ENCODE data around the gene TTYH1. TPM values are rescaled to one million over a fixed set of nuclear protein-coding genes. Genes with fewer than 3 reads are reported as not detected.

Gene TTYH1
- total and polyA plus RNA-seq, 2 donors (not counting 3 experiments of a cell fraction or from before 2014, with no cell fraction given) = not detected

DNA sequence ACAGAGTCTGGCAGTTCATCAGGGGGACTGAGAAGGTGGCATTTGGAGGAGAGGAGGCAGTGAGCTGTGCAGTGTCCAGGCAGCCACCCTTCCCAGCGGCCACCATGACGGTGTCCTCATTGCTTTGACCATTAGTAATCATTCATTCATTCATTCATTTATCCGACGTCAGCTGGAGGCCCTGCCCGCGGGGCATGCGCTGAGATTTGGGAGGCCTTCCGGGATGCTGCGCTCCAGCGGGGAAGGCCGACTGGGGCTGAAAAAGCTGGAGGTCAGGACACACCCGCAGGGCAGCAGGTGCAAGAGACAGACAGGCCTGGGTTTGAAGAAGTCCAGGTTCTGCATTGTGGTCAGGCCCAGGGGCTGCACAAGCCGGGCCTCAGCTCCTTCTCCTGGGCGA, 8.9 kb downstream of the TTYH1 start:
- FAIRE-seq (no peak), DNase-seq (ENCODE audit: low read depth, low spot score) (no peak)
- dilution Hi-C loops (cut with MboI; ENCODE audit: extremely low pct_ligation_motif_present, low sequenced_read_pairs) (no loop called here), intact Hi-C loops (cut with micrococcal nuclease) (no loop called here)
- H3K4me2 ChIP-seq (ENCODE audit: insufficient read depth, low read length) = no peak overlapping the region
- TF ChIP-seq POLR2AphosphoS5 (IDR thresholded peaks at IDR 0.05; ENCODE audit: insufficient read depth, low read depth, low read length) (no peak), EZH2 (IDR thresholded peaks at IDR 0.05; ENCODE audit: borderline replicate concordance, low read depth, low read length, severe bottlenecking) (no peak)
- H3K9me1 ChIP-seq (replicated peaks; ENCODE audit: control insufficient read depth, extremely low read depth, insufficient read depth, low read length) = no peaks in the 10 kb centered on the region
- H3K79me2 ChIP-seq (ENCODE audit: control insufficient read depth, insufficient read depth, low read length) = no peaks in the 10 kb centered on the region
- H2AFZ ChIP-seq (ENCODE audit: low read depth, low read length) = no peak overlapping the region
- BruUV-seq (replicated peaks) = no TSS peak
- H3K4me3 ChIP-seq (replicated peaks in 1 of 3; ENCODE audit: insufficient read depth in 1 of 3, low read depth in 1 of 3, low read length in 3 of 3) = no peak overlapping the region
- ChIA-PET CTCF (no interaction called here), POLR2A (no interaction called here)
- H4K20me1 ChIP-seq (replicated peaks; ENCODE audit: control insufficient read depth, extremely low read depth, insufficient read depth, low read length) = no peaks in the 10 kb centered on the region
- peaks cover 16 to 22% of the 10 kb centered on the region in 2 experiments for H3K27me3 ChIP-seq (ENCODE audit: control insufficient read depth in 2 of 2, insufficient read depth in 2 of 2, low read length in 2 of 2)
- no peak overlapping the region for H3K9ac ChIP-seq (replicated peaks; ENCODE audit: extremely low read depth, insufficient read depth, low read length)
- no peaks in the 10 kb centered on the region for H3K9me3 ChIP-seq (replicated peaks; ENCODE audit: control insufficient read depth, insufficient read depth, low read length)
- H3K36me3 ChIP-seq (ENCODE audit: control insufficient read depth in 2 of 2, extremely low read depth in 1 of 2, insufficient read depth in 2 of 2, low read length in 2 of 2) = no peaks in the 10 kb centered on the region
- H3K4me1 ChIP-seq (ENCODE audit: control insufficient read depth, extremely low read depth, insufficient read depth, low read length) = no peaks in the 10 kb centered on the region
- no peak overlapping the region for H3K27ac ChIP-seq (ENCODE audit: insufficient read depth, low read depth, low read length)

DNA sequence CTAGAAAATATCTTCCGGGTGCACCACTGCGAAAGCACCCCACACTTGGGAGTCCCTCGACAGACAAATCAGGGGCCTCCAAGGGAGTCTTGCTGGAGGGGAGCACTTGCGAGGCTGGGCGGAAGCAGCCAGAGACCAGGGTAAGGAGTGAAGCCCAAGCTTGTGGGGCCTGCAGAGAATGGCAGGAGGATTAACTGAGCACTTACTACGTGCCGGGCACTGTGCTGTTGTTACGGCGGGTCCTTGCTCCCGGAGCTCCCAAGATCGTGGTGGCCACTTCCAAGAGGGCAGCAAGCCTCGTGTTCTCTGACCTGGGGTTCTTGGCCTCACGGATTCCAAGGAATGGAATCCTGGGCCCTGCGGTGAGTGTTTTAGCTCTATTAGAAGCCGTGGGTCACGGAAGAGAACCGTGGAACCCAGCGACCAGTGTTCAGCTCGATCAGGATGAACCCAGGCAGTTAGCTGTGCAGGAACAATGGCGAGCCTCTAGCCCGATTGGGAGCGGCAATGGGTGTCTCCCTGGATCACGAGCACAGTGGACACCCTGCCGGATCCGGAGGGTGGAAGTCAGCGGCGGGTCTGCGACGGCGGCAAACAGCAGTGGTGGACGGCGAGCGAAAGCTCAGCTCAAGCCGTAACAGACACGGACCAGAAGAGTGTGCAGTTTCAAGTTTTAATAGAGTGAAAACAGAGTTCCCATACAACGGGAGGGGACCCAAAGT, 9.6 kb downstream of the TTYH1 start:
- Histone ChIP-seq H3K4me1 (ENCODE audit: control insufficient read depth, extremely low read depth, insufficient read depth, low read length) (no peaks in the 10 kb centered on the region), H3K9ac (replicated peaks; ENCODE audit: extremely low read depth, insufficient read depth, low read length) (no peak overlapping the region), H3K4me2 (ENCODE audit: insufficient read depth, low read length) (no peak overlapping the region), H3K9me3 (replicated peaks; ENCODE audit: control insufficient read depth, insufficient read depth, low read length) (no peaks in the 10 kb centered on the region), H3K79me2 (ENCODE audit: control insufficient read depth, insufficient read depth, low read length) (no peaks in the 10 kb centered on the region), H3K4me3 (replicated peaks in 1 of 3; ENCODE audit: insufficient read depth in 1 of 3, low read depth in 1 of 3, low read length in 3 of 3) (no peak overlapping the region), H3K27ac (ENCODE audit: insufficient read depth, low read depth, low read length) (no peak overlapping the region), H3K9me1 (replicated peaks; ENCODE audit: control insufficient read depth, extremely low read depth, insufficient read depth, low read length) (no peaks in the 10 kb centered on the region), H3K36me3 (ENCODE audit: control insufficient read depth in 2 of 2, extremely low read depth in 1 of 2, insufficient read depth in 2 of 2, low read length in 2 of 2) (no peaks in the 10 kb centered on the region), H4K20me1 (replicated peaks; ENCODE audit: control insufficient read depth, extremely low read depth, insufficient read depth, low read length) (no peaks in the 10 kb centered on the region), H3K27me3 (ENCODE audit: control insufficient read depth in 2 of 2, insufficient read depth in 2 of 2, low read length in 2 of 2) (peaks cover 10 to 16% of the 10 kb centered on the region in 2 experiments), H2AFZ (ENCODE audit: low read depth, low read length) (no peak overlapping the region)
- no TSS peak for BruUV-seq (replicated peaks)
- TF ChIP-seq JUN (IDR thresholded peaks at IDR 0.05; ENCODE audit: borderline replicate concordance, insufficient read depth, insufficient read length, low read depth) (no peak), GATA2 (IDR thresholded peaks at IDR 0.05; ENCODE audit: insufficient read depth, insufficient read length, low read depth, low read length) (no peak), MYC (IDR thresholded peaks at IDR 0.05; ENCODE audit: low read depth, low read length) (no peak), EZH2 (IDR thresholded peaks at IDR 0.05; ENCODE audit: borderline replicate concordance, low read depth, low read length, severe bottlenecking) (no peak), POLR2AphosphoS5 (IDR thresholded peaks at IDR 0.05; ENCODE audit: insufficient read depth, low read depth, low read length) (no peak), POLR2A (IDR thresholded peaks at IDR 0.05; ENCODE audit: low read depth, low read length) (no peak)
- DNase-seq (ENCODE audit: low read depth, low spot score) = no peak
- CTCF ChIA-PET = interaction anchor here (0.9 to 1.2 kb wide), 2 partner anchors 53 to 159 kb away, joined by 3 read pairs; no protein-coding TSS in a partner anchor
- intact Hi-C loops (cut with micrococcal nuclease) (no loop called here), dilution Hi-C loops (cut with MboI; ENCODE audit: extremely low pct_ligation_motif_present, low sequenced_read_pairs) (no loop called here)
- POLR2A ChIA-PET = no interaction called here
- no peak for FAIRE-seq
